PC-3 (cell line): ENCODE measurements around the gene GPRIN3. TPM values are rescaled to one million over a fixed set of nuclear protein-coding genes. Genes with fewer than 3 reads are reported as not detected.

ENCODE experiments used
- ATAC-seq: fragments of 200-7000 bp; cut with Tn5 transposase; 2 replicates; pipeline ENCODE4 v1.9.1; 2020; ENCODE audit warnings: mild to moderate bottlenecking, moderate library complexity
- BruUV-seq: library from RNA; stranded (reverse); fragments of 400-500 nt; replicated peaks from 2 replicates; lab custom pipeline; 2021; lab: Mats Ljungman, UMichigan
- CTCF ChIA-PET: fragments of 300-600 bp; sonication (Branson Sonifier 250); formaldehyde crosslinking; loops from one replicate; lab custom pipeline; 2022; ENCODE audit warnings: antibody characterized with exemption; lab: Charles Lee
- POLR2A ChIA-PET: fragments of 300-600 bp; sonication (Branson Sonifier 250); formaldehyde crosslinking; loops from one replicate; lab custom pipeline; 2022; ENCODE audit warnings: antibody characterized with exemption; ENCODE audit not compliant: unreplicated experiment; lab: Charles Lee
- DNase-seq: peaks from one replicate; pipeline ENCODE4 v3.0.0-alpha.2; 2015
- H2AFZ ChIP-seq: fragments of 300-600 bp; sonication (generic); 2 replicates; pipeline ENCODE4 v1.6.0; 2016; ENCODE audit warnings: antibody characterized with exemption, low read length
- H3F3A ChIP-seq: fragments of 300-600 bp; sonication (generic); one replicate; pipeline ENCODE4 v1.6.0; 2017; ENCODE audit warnings: antibody characterized with exemption, low read length, control low read depth, mild to moderate bottlenecking; ENCODE audit not compliant: unreplicated experiment
- H3K27ac ChIP-seq: fragments of 300-600 bp; sonication (generic); 2 replicates; pipeline ENCODE4 v1.5.1; 2016; ENCODE audit warnings: mild to moderate bottlenecking, low read length
- H3K27me3 ChIP-seq: fragments of 300-600 bp; sonication (generic); 2 replicates; pipeline ENCODE4 v1.6.1; 2016; ENCODE audit warnings: low read length, mixed read lengths
- H3K36me3 ChIP-seq: fragments of 300-600 bp; sonication (generic); 2 replicates; pipeline ENCODE4 v1.6.1; 2016; ENCODE audit warnings: low read depth, mixed run types, low read length, mixed read lengths
- H3K4me1 ChIP-seq: fragments of 300-600 bp; sonication (generic); 2 replicates; pipeline ENCODE4 v1.5.1; 2016; ENCODE audit warnings: low read length; ENCODE audit not compliant: insufficient read depth
- H3K4me2 ChIP-seq: fragments of 300-600 bp; sonication (generic); 2 replicates; pipeline ENCODE4 v1.6.0; 2016; ENCODE audit warnings: low read length
- H3K4me3 ChIP-seq: fragments of 300-600 bp; sonication (generic); 2 replicates; pipeline ENCODE4 v1.5.1; 2016; ENCODE audit warnings: mild to moderate bottlenecking, low read length, mixed read lengths
- H3K79me2 ChIP-seq: fragments of 300-600 bp; sonication (generic); 2 replicates; pipeline ENCODE4 v1.6.1; 2017; ENCODE audit warnings: low read length, mixed read lengths
- H3K9ac ChIP-seq: fragments of 300-600 bp; sonication (generic); 2 replicates; pipeline ENCODE4 v1.6.0; 2016; ENCODE audit warnings: mild to moderate bottlenecking, low read length
- H3K9me2 ChIP-seq: fragments of 300-600 bp; sonication (generic); replicated peaks from 2 replicates; pipeline ENCODE4 v1.6.1; 2016; ENCODE audit warnings: mixed run types, low read length, mixed read lengths
- H3K9me3 ChIP-seq: fragments of 300-600 bp; sonication (generic); 2 replicates; pipeline ENCODE4 v1.6.1; 2016; ENCODE audit warnings: low read length, mixed read lengths
- H4K20me1 ChIP-seq: fragments of 300-600 bp; sonication (generic); 2 replicates; pipeline ENCODE4 v1.6.1; 2016; ENCODE audit warnings: low read length, mixed read lengths
- EZH2 ChIP-seq: fragments of 300-600 bp; sonication (generic); IDR thresholded peaks from one replicate; pipeline ENCODE4 v1.6.1; 2017; ENCODE audit warnings: antibody characterized with exemption, mild to moderate bottlenecking, low read length; ENCODE audit not compliant: unreplicated experiment
- EZH2phosphoT487 ChIP-seq: fragments of 300-600 bp; sonication (generic); IDR thresholded peaks from 2 replicates; pipeline ENCODE4 v1.6.1; 2018; ENCODE audit warnings: mild to moderate bottlenecking, antibody characterized with exemption, low read length, borderline replicate concordance
- intact Hi-C: fragments of 100-400 bp; cut with micrococcal nuclease; formaldehyde crosslinking; loops from 2 replicates; pipeline ENCODE4 v1.9.0; 2023
- total RNA-seq: library from RNA; depleted of rRNA; stranded (reverse); fragments of >200 nt; gene quantifications from 2 replicates; pipeline ENCODE4 v1.2.3, GENCODE V29; 2014
- TF ChIP-seq, protein P1 (sequence below): fragments of 300-600 bp; sonication (generic); conservative IDR thresholded peaks from 2 replicates; pipeline ENCODE4 v1.5.1; 2017; ENCODE audit warnings: antibody characterized with exemption, low read depth, mild to moderate bottlenecking, low read length

GPRIN3 gene
- total RNA-seq, 1 experiment from 2014 or later, result not detected

DNA sequence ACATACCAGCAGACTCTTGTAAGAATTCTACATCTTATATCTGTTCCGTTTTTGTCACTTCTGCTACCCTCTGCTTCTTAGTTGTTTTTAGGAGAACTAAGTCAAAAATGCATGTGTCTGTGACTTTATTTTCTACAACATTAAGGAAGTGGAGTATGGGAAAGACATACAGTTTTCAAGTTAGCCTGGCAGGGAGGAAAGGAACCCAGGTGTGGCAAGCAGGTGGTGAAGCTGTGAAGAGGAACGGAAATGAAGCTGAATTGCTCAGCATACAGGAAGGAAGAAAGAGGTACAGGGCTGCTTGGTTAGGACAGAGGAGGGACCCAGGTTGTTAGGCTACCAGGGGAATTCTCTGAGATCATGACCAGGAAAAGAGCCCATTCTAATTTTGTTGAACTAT is 9.4 kb downstream of the GPRIN3 start:
- ATAC-seq (no peak), DNase-seq (no peak)
- Histone ChIP-seq H3K27me3 (peaks cover 71% of the 10 kb centered on the region), H3K36me3 (no peaks in the 10 kb centered on the region), H3K4me1 (no peaks in the 10 kb centered on the region), H3K9ac (no peak overlapping the region), H4K20me1 (no peaks in the 10 kb centered on the region), H2AFZ (no peak overlapping the region), H3K27ac (no peak overlapping the region), H3F3A (no peaks in the 10 kb centered on the region), H3K79me2 (no peaks in the 10 kb centered on the region), H3K9me2 (no peaks in the 10 kb centered on the region), H3K4me3 (no peak overlapping the region), H3K9me3 (no peaks in the 10 kb centered on the region), H3K4me2 (no peak overlapping the region)
- POLR2A ChIA-PET, result no interaction called here
- CTCF ChIA-PET, result interaction anchor here (0.6 kb wide), 1 partner anchor 104 kb away, joined by 3 read pairs; no protein-coding TSS in a partner anchor
- intact Hi-C loops, result no loop called here
- TF ChIP-seq, protein P1, sequence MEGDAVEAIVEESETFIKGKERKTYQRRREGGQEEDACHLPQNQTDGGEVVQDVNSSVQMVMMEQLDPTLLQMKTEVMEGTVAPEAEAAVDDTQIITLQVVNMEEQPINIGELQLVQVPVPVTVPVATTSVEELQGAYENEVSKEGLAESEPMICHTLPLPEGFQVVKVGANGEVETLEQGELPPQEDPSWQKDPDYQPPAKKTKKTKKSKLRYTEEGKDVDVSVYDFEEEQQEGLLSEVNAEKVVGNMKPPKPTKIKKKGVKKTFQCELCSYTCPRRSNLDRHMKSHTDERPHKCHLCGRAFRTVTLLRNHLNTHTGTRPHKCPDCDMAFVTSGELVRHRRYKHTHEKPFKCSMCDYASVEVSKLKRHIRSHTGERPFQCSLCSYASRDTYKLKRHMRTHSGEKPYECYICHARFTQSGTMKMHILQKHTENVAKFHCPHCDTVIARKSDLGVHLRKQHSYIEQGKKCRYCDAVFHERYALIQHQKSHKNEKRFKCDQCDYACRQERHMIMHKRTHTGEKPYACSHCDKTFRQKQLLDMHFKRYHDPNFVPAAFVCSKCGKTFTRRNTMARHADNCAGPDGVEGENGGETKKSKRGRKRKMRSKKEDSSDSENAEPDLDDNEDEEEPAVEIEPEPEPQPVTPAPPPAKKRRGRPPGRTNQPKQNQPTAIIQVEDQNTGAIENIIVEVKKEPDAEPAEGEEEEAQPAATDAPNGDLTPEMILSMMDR, result no peak
- TF ChIP-seq EZH2phosphoT487 (no peak), EZH2 (no peak)
- no TSS peak for BruUV-seq

DNA sequence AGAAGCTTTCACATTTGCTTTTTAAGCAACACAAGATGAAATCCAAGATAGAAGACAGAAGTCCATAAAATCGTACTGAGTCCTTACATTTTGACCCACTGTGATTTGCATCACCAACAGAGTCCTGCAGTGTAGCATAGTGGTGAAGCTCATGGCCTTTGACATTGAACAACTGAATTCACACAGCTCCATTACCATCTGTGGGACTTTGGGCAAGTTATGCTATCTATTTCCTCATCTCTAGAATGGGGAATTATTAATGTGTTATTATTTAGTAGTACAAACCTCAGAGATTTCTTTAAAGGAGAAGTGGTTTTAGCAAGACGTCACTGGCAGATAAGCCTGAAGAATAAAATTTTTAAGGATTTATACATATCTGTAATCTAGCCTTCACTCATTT is 10.7 kb downstream of the GPRIN3 start:
- DNase-seq (no peak), ATAC-seq (no peak)
- H4K20me1 ChIP-seq, result no peaks in the 10 kb centered on the region
- H3K36me3 ChIP-seq, result no peaks in the 10 kb centered on the region
- no peaks in the 10 kb centered on the region for H3K79me2 ChIP-seq
- TF ChIP-seq EZH2 (no peak), EZH2phosphoT487 (no peak)
- no peak overlapping the region for H3K27ac ChIP-seq
- no peak overlapping the region for H3K4me3 ChIP-seq
- BruUV-seq, result no TSS peak
- no peaks in the 10 kb centered on the region for H3F3A ChIP-seq
- peaks cover 67% of the 10 kb centered on the region for H3K27me3 ChIP-seq
- H2AFZ ChIP-seq, result no peak overlapping the region
- no peaks in the 10 kb centered on the region for H3K4me1 ChIP-seq
- intact Hi-C loops, result no loop called here
- no peaks in the 10 kb centered on the region for H3K9me2 ChIP-seq
- H3K9ac ChIP-seq, result no peak overlapping the region
- H3K4me2 ChIP-seq, result no peak overlapping the region
- H3K9me3 ChIP-seq, result no peaks in the 10 kb centered on the region
- ChIA-PET CTCF (no interaction called here), POLR2A (no interaction called here)

DNA sequence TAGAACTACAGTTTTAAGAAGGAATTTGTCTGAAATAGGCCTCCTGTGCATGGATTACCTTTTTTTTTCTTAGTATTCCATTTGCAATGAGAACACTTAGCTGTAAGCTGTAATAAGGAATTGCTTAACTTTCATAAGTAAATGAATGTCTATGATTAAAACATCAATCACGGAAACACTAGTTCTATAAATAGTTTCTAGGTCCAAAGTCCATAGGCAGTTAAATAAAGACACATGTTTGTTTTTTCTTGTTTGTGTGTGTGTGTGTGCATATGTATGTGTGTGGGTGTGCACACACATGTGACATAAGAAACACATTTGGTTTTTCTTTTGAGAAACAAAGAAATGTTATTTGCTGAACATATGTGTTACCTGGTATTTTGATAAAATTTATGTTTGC is 11.2 kb downstream of the GPRIN3 start:
- Histone ChIP-seq H3K9me3 (no peaks in the 10 kb centered on the region), H3K27me3 (peaks cover 62% of the 10 kb centered on the region), H3K9me2 (no peaks in the 10 kb centered on the region), H3K4me1 (no peaks in the 10 kb centered on the region), H3K4me2 (no peak overlapping the region), H3K79me2 (no peaks in the 10 kb centered on the region), H3K27ac (no peak overlapping the region), H3K36me3 (no peaks in the 10 kb centered on the region), H4K20me1 (no peaks in the 10 kb centered on the region), H3K9ac (no peak overlapping the region), H3K4me3 (no peak overlapping the region), H3F3A (no peaks in the 10 kb centered on the region), H2AFZ (no peak overlapping the region)
- intact Hi-C loops, result no loop called here
- BruUV-seq, result no TSS peak
- ChIA-PET CTCF (no interaction called here), POLR2A (no interaction called here)
- DNase-seq (no peak), ATAC-seq (no peak)
- TF ChIP-seq EZH2phosphoT487, result no peak
- no peak for TF ChIP-seq EZH2
- TF ChIP-seq, protein P1, result no peak
